IPS-20b (cell line): ENCODE measurements around the gene PDCD1LG2.
"Not testable (repeated sequence)": the region's sequence is repeated elsewhere in the genome, so short reads cannot be mapped to it uniquely, and the experiment has no call there.

Experiments
- H3K27ac ChIP-seq: one replicate; pipeline ENCODE4 v1.5.1; 2013; ENCODE audit warnings: low read length
- H3K27me3 ChIP-seq: 2 replicates; pipeline ENCODE4 v1.6.1; 2013; ENCODE audit warnings: mild to moderate bottlenecking, low read length, inconsistent platforms; ENCODE audit not compliant: insufficient read depth
- H3K36me3 ChIP-seq: 2 replicates; pipeline ENCODE4 v1.6.1; 2013; ENCODE audit warnings: low read depth, mild to moderate bottlenecking, inconsistent platforms, low read length, moderate library complexity; ENCODE audit not compliant: insufficient read depth
- H3K4me1 ChIP-seq: 2 replicates; pipeline ENCODE4 v1.6.1; 2013; ENCODE audit warnings: mild to moderate bottlenecking, control low read depth, inconsistent platforms, low read length, moderate library complexity; ENCODE audit not compliant: insufficient read depth
- H3K4me3 ChIP-seq: 2 replicates; pipeline ENCODE4 v1.5.1; 2013; ENCODE audit warnings: mild to moderate bottlenecking, low read length, inconsistent platforms
- H3K9ac ChIP-seq: 2 replicates; pipeline ENCODE4 v1.6.1; 2013; ENCODE audit warnings: low read depth, mild to moderate bottlenecking, inconsistent platforms, low read length, moderate library complexity
- H3K9me3 ChIP-seq: 2 replicates; pipeline ENCODE4 v1.6.1; 2013; ENCODE audit warnings: mild to moderate bottlenecking, low read depth, low read length, inconsistent platforms; ENCODE audit not compliant: insufficient read depth

PDCD1LG2 gene

DNA sequence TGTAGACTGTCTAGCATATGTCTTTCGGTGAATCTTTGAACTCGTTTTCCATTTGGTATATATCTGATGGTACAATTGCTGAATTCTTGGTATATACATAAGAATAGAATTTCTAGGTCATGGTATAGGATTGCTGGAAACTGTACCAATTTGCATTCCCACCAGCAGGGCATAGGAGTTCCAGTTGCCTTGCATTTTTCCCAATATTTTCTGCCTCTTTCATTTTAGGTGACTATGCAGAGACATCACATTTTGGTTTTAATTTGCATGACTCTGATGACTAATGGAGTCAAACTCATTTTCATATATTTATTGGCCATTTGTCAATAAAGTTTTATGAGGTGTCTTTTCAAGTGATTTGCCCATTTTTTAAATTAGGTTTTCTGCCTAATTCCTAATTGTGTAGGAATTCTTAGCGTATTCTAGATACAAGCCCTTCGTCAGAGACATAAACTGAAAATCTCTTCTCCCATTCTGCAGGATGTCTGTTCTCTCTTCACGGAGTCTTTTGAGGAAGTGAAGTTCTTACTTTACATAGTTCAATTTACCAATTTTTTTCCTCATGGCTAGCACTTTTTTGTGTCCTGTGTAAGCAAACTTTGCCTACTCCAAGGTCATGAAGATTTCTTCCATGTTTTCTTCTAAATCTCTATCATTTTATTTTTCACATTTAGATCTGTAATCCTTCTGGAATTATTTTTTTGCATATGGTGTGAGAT is 28.9 kb upstream of the PDCD1LG2 start:
- no peak overlapping the region for H3K4me3 ChIP-seq
- H3K27ac ChIP-seq = no peak overlapping the region

DNA sequence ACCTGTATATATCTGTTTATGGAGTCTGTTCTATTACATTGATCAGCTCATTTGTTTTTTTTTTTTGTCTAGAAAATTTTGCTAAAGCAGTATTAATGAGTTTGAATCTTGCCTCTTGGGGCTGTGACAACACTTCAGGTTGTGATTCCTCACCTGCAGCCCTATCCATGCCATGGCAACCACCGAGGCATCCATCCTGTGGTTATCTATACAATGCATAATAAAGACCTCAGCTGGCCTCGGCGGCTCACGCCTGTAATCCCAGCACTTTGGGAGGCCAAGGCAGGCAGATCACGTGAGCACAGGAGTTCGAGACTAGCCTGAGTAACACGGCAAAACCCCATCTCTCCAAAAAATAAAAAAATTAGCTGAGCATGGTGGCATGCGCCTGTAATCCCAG is 28.1 kb upstream of the PDCD1LG2 start:
- Histone ChIP-seq H3K9ac (no peak overlapping the region), H3K27me3 (no peaks in the 10 kb centered on the region), H3K27ac (no peak overlapping the region), H3K9me3 (peaks cover 10% of the 10 kb centered on the region; the same call in 1 of the 2 replicates), H3K4me3 (no peak overlapping the region), H3K4me1 (no peaks in the 10 kb centered on the region), H3K36me3 (no peaks in the 10 kb centered on the region)

More for the DNA sequence above, 28.9 kb upstream of the PDCD1LG2 start:
- H3K36me3 ChIP-seq = no peaks in the 10 kb centered on the region
- H3K9ac ChIP-seq = no peak overlapping the region
- no peaks in the 10 kb centered on the region for H3K4me1 ChIP-seq
- no peaks in the 10 kb centered on the region for H3K27me3 ChIP-seq
- peaks cover 11% of the 10 kb centered on the region; the same call in 1 of the 2 replicates for H3K9me3 ChIP-seq

- Histone ChIP-seq H3K27ac (no peak overlapping the region), H3K4me3 (no peak overlapping the region), H3K9ac (no peak overlapping the region), H3K4me1 (no peaks in the 10 kb centered on the region), H3K27me3 (no peaks in the 10 kb centered on the region), H3K9me3 (no peaks in the 10 kb centered on the region; the same call in 1 of the 2 replicates), H3K36me3 (no peaks in the 10 kb centered on the region)
These were observed 27.0 kb upstream of the PDCD1LG2 start for GRCh38 chr9:5483306-5483705.

GRCh38 chr9:5485378-5486085 is 24.8 kb upstream of the PDCD1LG2 start:
- Histone ChIP-seq H3K4me3 (no peak overlapping the region), H3K9ac (no peak overlapping the region), H3K4me1 (peaks cover 2% of the 10 kb centered on the region; the same call in 1 of the 2 replicates), H3K27ac (no peak overlapping the region), H3K9me3 (peaks cover 7% of the 10 kb centered on the region), H3K27me3 (no peaks in the 10 kb centered on the region), H3K36me3 (no peaks in the 10 kb centered on the region)

DNA sequence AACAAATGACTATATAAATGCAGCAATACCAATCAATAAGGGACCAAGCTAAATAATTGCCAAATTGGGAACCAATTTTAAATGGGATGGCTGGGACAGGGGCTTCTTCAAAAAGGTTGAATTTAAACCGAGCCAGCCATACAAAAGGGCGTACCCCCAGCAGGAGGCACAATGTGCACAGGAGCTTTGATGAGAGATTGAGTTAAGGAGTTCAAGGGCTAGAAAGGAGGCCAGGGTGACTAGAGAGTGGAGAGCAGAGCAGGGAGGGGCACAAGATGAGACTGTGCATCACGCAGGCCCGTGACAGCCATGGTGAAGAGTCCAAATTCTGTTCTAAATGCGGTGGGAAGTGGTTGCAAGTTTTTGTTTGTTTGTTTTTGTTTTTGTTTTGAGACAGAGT is 23.3 kb upstream of the PDCD1LG2 start:
- peaks cover 2% of the 10 kb centered on the region; the same call in 1 of the 2 replicates for H3K4me1 ChIP-seq
- H3K36me3 ChIP-seq = no peaks in the 10 kb centered on the region
- no peak overlapping the region for H3K9ac ChIP-seq
- H3K9me3 ChIP-seq = peaks cover 8% of the 10 kb centered on the region
- no peaks in the 10 kb centered on the region for H3K27me3 ChIP-seq
- no peak overlapping the region for H3K4me3 ChIP-seq
- H3K27ac ChIP-seq = no peak overlapping the region

- Histone ChIP-seq H3K9me3 (peaks cover 8% of the 10 kb centered on the region), H3K27ac (no peak overlapping the region), H3K4me1 (peaks cover 2% of the 10 kb centered on the region; the same call in 1 of the 2 replicates), H3K4me3 (no peak overlapping the region), H3K9ac (no peak overlapping the region), H3K36me3 (no peaks in the 10 kb centered on the region), H3K27me3 (no peaks in the 10 kb centered on the region)
These were observed 21.9 kb upstream of the PDCD1LG2 start for GRCh38 chr9:5488221-5489008.

GRCh38 chr9:5489630-5490490 is 20.5 kb upstream of the PDCD1LG2 start:
- Histone ChIP-seq H3K9ac (no peak overlapping the region), H3K9me3 (peaks cover 8% of the 10 kb centered on the region), H3K4me1 (peaks cover 2% of the 10 kb centered on the region; the same call in 1 of the 2 replicates), H3K4me3 (0 out of 2 replicates have a peak overlapping the region, but pooled peaks have one; percentile 7), H3K27me3 (no peaks in the 10 kb centered on the region), H3K27ac (no peak overlapping the region), H3K36me3 (no peaks in the 10 kb centered on the region)

DNA sequence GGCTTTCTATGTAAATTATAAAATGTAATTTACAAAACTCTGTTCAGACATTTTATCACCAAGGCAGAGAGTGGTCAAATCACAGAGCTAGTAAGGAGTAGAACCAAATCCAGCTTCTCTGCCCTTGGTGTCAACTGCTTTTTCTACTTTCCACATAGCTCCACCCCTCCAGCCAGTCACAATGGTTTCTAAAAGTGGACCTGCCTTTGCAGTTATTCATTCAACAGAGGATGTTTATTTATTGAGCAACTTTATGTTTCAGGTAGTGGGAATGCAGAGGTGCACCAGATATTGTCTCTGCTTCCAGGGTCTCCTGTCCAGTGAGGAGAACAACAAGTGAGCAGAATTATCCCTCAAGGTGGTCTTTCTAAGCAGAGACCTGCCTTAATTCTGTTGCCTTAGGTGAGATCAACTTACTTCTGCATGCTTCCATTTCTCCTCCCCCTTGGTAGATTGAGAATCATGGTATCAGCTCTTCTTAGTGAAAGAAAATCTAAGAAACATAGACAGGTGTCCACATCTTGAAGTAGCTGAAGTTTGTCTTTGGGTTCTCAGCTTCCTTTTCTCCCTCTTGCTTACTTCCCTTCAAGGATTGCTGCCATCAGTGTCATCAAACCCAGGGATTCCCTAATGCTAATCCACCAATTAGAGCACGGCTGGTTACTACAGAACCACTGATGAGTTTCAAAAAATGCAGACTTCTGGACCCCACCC is 17.2 kb upstream of the PDCD1LG2 start:
- no peak overlapping the region for H3K9ac ChIP-seq

DNA sequence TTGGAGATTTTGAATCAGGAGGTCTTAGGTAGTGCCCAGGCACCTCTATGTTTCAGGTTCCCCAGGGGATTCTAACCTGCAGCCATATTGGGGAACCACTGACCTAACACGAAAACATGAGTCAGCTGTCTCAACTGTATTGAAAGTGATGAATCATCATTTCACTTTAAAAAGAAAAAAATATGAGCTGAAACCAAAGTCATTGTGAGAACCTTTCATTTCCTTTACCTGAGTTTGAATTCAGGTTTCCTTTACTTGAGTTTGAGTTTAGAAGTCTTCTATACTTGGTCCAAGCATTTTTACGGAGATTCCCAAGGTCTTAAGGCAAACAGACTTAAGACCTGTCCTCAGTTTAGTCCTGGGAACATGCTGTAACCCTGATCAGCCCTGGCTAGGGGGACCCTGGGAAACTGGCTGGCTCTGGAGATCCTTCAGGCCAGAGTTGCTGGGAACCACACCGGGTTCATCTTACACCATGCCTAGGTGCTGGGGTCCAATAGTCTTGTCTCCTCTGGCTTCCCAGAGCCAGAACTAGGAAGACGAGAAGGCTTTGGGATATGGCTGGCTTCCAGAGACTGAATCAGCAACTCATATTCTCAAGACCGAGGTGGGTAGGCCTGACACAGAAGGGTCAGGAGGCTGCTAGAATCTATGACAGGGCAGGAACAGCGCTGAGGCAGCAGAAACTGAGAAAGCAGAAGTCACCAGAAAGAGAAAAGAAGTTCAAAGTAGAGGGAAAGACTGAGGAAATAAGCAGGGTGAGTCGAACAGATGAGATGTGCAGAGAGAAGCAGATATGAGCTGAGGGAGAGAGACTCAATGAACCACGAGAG is 16.4 kb upstream of the PDCD1LG2 start:
- no peak overlapping the region for H3K9ac ChIP-seq

More for the DNA sequence above, 17.2 kb upstream of the PDCD1LG2 start:
- Histone ChIP-seq H3K36me3 (no peaks in the 10 kb centered on the region), H3K9me3 (peaks cover 8% of the 10 kb centered on the region), H3K4me1 (peaks cover 2% of the 10 kb centered on the region; the same call in 1 of the 2 replicates), H3K27ac (no peak overlapping the region), H3K27me3 (no peaks in the 10 kb centered on the region), H3K4me3 (no peak overlapping the region)

DNA sequence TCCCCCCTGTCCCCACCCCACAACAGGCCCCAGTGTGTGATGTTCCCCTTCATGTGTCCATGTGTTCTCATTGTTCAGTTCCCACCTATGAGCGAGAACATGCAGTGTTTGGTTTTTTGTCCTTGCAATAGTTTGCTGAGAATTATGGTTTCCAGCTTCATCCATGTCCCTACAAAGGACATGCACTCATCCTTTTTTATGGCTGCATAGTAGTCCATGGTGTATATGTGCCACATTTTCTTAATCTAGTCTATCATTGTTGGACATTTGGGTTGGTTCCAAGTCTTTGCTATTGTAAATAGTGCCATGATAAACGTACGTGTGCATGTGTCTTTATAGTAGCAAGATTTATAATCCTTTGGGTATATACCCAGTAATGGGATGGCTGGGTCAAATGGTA is 15.6 kb upstream of the PDCD1LG2 start:
- H3K27ac ChIP-seq, H3K9me3 ChIP-seq, H3K36me3 ChIP-seq, H3K4me1 ChIP-seq, H3K9ac ChIP-seq, H3K4me3 ChIP-seq, H3K27me3 ChIP-seq: not testable (repeated sequence)

More for the DNA sequence above, 16.4 kb upstream of the PDCD1LG2 start:
- H3K27me3 ChIP-seq = no peaks in the 10 kb centered on the region
- no peak overlapping the region for H3K27ac ChIP-seq
- H3K36me3 ChIP-seq = no peaks in the 10 kb centered on the region
- H3K4me1 ChIP-seq = peaks cover 2% of the 10 kb centered on the region; the same call in 1 of the 2 replicates
- peaks cover 8% of the 10 kb centered on the region for H3K9me3 ChIP-seq
- H3K4me3 ChIP-seq = no peak overlapping the region
